Neural cell (in vitro differentiated cells): ENCODE measurements around the gene SLC26A11. TPM values are rescaled to one million over a fixed set of nuclear protein-coding genes. Genes with fewer than 3 reads are reported as not detected.

Experiments used
- H2AFZ ChIP-seq: fragments of 200-600, 300-800 bp; sonication (generic), shearing (Covaris generic); 2 replicates; pipeline ENCODE4 v1.6.0; 2014; ENCODE audit warnings: low read depth, mild to moderate bottlenecking, antibody characterized with exemption, low read length, moderate library complexity
- H3F3A ChIP-seq: fragments of 200-600 bp; shearing (Covaris generic); 2 replicates; pipeline ENCODE4 v1.6.1; 2016; ENCODE audit warnings: mild to moderate bottlenecking, moderate library complexity, mixed read lengths, antibody characterized with exemption, low read length; ENCODE audit not compliant: insufficient read depth, poor library complexity, severe bottlenecking
- H3K27ac ChIP-seq: fragments of 200-600, 300-800 bp; sonication (generic), shearing (Covaris generic); 2 replicates; pipeline ENCODE4 v1.5.1; 2014; ENCODE audit warnings: mild to moderate bottlenecking, low read length, moderate library complexity
- H3K27me3 ChIP-seq: fragments of 300-800, 200-600 bp; sonication (generic), shearing (Covaris generic); 2 replicates; pipeline ENCODE4 v1.6.0; 2014; ENCODE audit warnings: mild to moderate bottlenecking, low read depth, low read length, moderate library complexity; ENCODE audit not compliant: insufficient read depth
- H3K36me3 ChIP-seq: fragments of 300-800, 200-600 bp; sonication (generic), shearing (Covaris generic); 2 replicates; pipeline ENCODE4 v1.5.1; 2014; ENCODE audit warnings: mild to moderate bottlenecking, antibody characterized with exemption, low read length, moderate library complexity; ENCODE audit not compliant: insufficient read depth
- H3K4me2 ChIP-seq: fragments of 300-800, 200-600 bp; sonication (generic), shearing (Covaris generic); 2 replicates; pipeline ENCODE4 v1.6.0; 2014; ENCODE audit warnings: mild to moderate bottlenecking, low read length
- H3K4me3 ChIP-seq: fragments of 300-800, 200-600 bp; sonication (generic), shearing (Covaris generic); 2 replicates; pipeline ENCODE4 v1.5.1; 2014; ENCODE audit warnings: mild to moderate bottlenecking, low read length, moderate library complexity
- H3K79me2 ChIP-seq: fragments of 200-600 bp; shearing (Covaris generic); replicated peaks from 2 replicates; pipeline ENCODE4 v1.6.0; 2014; ENCODE audit warnings: mild to moderate bottlenecking, low read length, moderate library complexity; ENCODE audit not compliant: insufficient read depth
- H3K9ac ChIP-seq: fragments of 300-800, 200-600 bp; sonication (generic), shearing (Covaris generic); 2 replicates; pipeline ENCODE4 v1.6.1; 2016; ENCODE audit warnings: mild to moderate bottlenecking, low read length, mixed read lengths
- H3K9me2 ChIP-seq: fragments of 200-600 bp; shearing (Covaris generic); 2 replicates; pipeline ENCODE4 v1.6.1; 2016; ENCODE audit warnings: mild to moderate bottlenecking, low read length, mixed read lengths; ENCODE audit not compliant: insufficient read depth
- H3K9me3 ChIP-seq: fragments of 200-600, 300-800 bp; sonication (generic), shearing (Covaris generic); 2 replicates; pipeline ENCODE4 v1.6.1; 2016; ENCODE audit warnings: mild to moderate bottlenecking, mixed run types, low read length, moderate library complexity, mixed read lengths
- H4K20me1 ChIP-seq: fragments of 200-600 bp; shearing (Covaris generic); 2 replicates; pipeline ENCODE4 v1.6.1; 2016; ENCODE audit warnings: mild to moderate bottlenecking, mixed run types; ENCODE audit not compliant: insufficient read depth
- CTCF ChIP-seq: fragments of 450-650 bp; IDR thresholded peaks from 2 replicates; pipeline ENCODE4 v1.5.1; 2014; ENCODE audit warnings: antibody characterized with exemption, mild to moderate bottlenecking, moderate library complexity; ENCODE audit not compliant: poor library complexity, severe bottlenecking
- EP300 ChIP-seq: fragments of 450-650 bp; conservative IDR thresholded peaks from 2 replicates; pipeline ENCODE4 v1.6.1; 2014; ENCODE audit warnings: antibody characterized with exemption, mild to moderate bottlenecking, moderate library complexity; ENCODE audit not compliant: poor library complexity, severe bottlenecking
- EZH2 ChIP-seq: fragments of 200-600, 300-800 bp; shearing (Covaris generic), sonication (generic); IDR thresholded peaks from 2 replicates; pipeline ENCODE4 v1.6.1; 2014; ENCODE audit warnings: antibody characterized with exemption, low read length, borderline replicate concordance, mild to moderate bottlenecking; ENCODE audit not compliant: insufficient read depth, poor library complexity, severe bottlenecking
- MXI1 ChIP-seq: fragments of 450-650 bp; conservative IDR thresholded peaks from 2 replicates; pipeline ENCODE4 v1.6.1; 2014; ENCODE audit warnings: antibody characterized with exemption, mild to moderate bottlenecking; ENCODE audit not compliant: poor library complexity, severe bottlenecking
- POLR2AphosphoS5 ChIP-seq: IDR thresholded peaks from 2 replicates; pipeline ENCODE4 v1.6.1; 2012
- RAD21 ChIP-seq: fragments of 450-650 bp; conservative IDR thresholded peaks from 2 replicates; pipeline ENCODE4 v1.6.1; 2014; ENCODE audit warnings: antibody characterized with exemption, mild to moderate bottlenecking, moderate library complexity
- REST ChIP-seq: IDR thresholded peaks from 2 replicates; pipeline ENCODE4 v1.6.1; 2012; ENCODE audit warnings: borderline replicate concordance
- SMC3 ChIP-seq: fragments of 450-650 bp; conservative IDR thresholded peaks from 2 replicates; pipeline ENCODE4 v1.6.1; 2014; ENCODE audit warnings: antibody characterized with exemption, mild to moderate bottlenecking, moderate library complexity; ENCODE audit not compliant: poor library complexity
- TAF1 ChIP-seq: IDR thresholded peaks from 2 replicates; pipeline ENCODE4 v1.6.1; 2012; ENCODE audit warnings: low read depth
- polyA plus RNA-seq: library from polyadenylated mRNA; depleted of rRNA; stranded (reverse); fragments of >200 nt; gene quantifications from 2 replicates; pipeline ENCODE4 v1.2.3, GENCODE V29; 2014

Gene SLC26A11
- polyA plus RNA-seq, 1 donor from 2014 or later = 18.6 TPM

GRCh38 chr17:80281516-80281915 is 61.3 kb downstream of the SLC26A11 start:
- no peak overlapping the region for H3K27ac ChIP-seq
- no peak overlapping the region for H3K4me3 ChIP-seq
- H3F3A ChIP-seq = no peaks in the 10 kb centered on the region
- no peak overlapping the region for H3K4me2 ChIP-seq
- no peaks in the 10 kb centered on the region for H3K36me3 ChIP-seq
- no peak overlapping the region for H3K9ac ChIP-seq
- no peaks in the 10 kb centered on the region for H3K79me2 ChIP-seq
- no peak overlapping the region for H2AFZ ChIP-seq
- no peaks in the 10 kb centered on the region for H4K20me1 ChIP-seq
- H3K9me2 ChIP-seq = no peaks in the 10 kb centered on the region
- TF ChIP-seq RAD21 (no peak), POLR2AphosphoS5 (no peak), REST (no peak), TAF1 (no peak), CTCF (no peak), EZH2 (no peak)
- no peaks in the 10 kb centered on the region for H3K27me3 ChIP-seq
- no peaks in the 10 kb centered on the region for H3K9me3 ChIP-seq

- H3K9me2 ChIP-seq = no peaks in the 10 kb centered on the region
- no peaks in the 10 kb centered on the region for H3K9me3 ChIP-seq
- no peaks in the 10 kb centered on the region for H3K36me3 ChIP-seq
- no peak overlapping the region for H3K4me3 ChIP-seq
- H3K27ac ChIP-seq = no peak overlapping the region
- no peak for TF ChIP-seq REST
- no peak for TF ChIP-seq CTCF
- no peak for TF ChIP-seq RAD21
- no peak for TF ChIP-seq POLR2AphosphoS5
- no peak for TF ChIP-seq TAF1
- no peak for TF ChIP-seq SMC3
- TF ChIP-seq EZH2 = no peak
- no peak for TF ChIP-seq EP300
- no peak for TF ChIP-seq MXI1
- H3K4me2 ChIP-seq = no peak overlapping the region
- no peak overlapping the region for H3K9ac ChIP-seq
- H3K27me3 ChIP-seq = no peaks in the 10 kb centered on the region
- no peak overlapping the region for H2AFZ ChIP-seq
- no peaks in the 10 kb centered on the region for H3F3A ChIP-seq
- no peaks in the 10 kb centered on the region for H4K20me1 ChIP-seq
- H3K79me2 ChIP-seq = no peaks in the 10 kb centered on the region
These were observed 63.1 kb downstream of the SLC26A11 start for GRCh38 chr17:80283116-80283852.
